Endothelial cell of umbilical vein (primary cell): ENCODE results near the gene TGIF1.

Experiments used
- EZH2 ChIP-seq: IDR thresholded peaks from 2 replicates; pipeline ENCODE4 v1.6.1; 2012; ENCODE audit warnings: borderline replicate concordance, low read depth, mild to moderate bottlenecking, moderate library complexity, low read length, inconsistent platforms; ENCODE audit not compliant: severe bottlenecking
- FOS ChIP-seq: IDR thresholded peaks from 2 replicates; pipeline ENCODE4 v1.6.1; 2011; ENCODE audit warnings: mild to moderate bottlenecking, low read length, moderate library complexity, borderline replicate concordance; ENCODE audit not compliant: insufficient read depth
- JUN ChIP-seq: IDR thresholded peaks from 2 replicates; pipeline ENCODE4 v1.6.1; 2011; ENCODE audit warnings: borderline replicate concordance, low read depth; ENCODE audit not compliant: insufficient read length, insufficient read depth
- MYC ChIP-seq: IDR thresholded peaks from one replicate; pipeline ENCODE4 v1.6.1; 2011; ENCODE audit warnings: mild to moderate bottlenecking, low read depth, low read length
- POLR2A ChIP-seq: IDR thresholded peaks from 2 replicates; pipeline ENCODE4 v1.6.1; 2012; ENCODE audit warnings: low read depth, mild to moderate bottlenecking, control low read depth, low read length
- POLR2AphosphoS5 ChIP-seq: IDR thresholded peaks from 2 replicates; pipeline ENCODE4 v1.6.1; 2012; ENCODE audit warnings: low read depth, mild to moderate bottlenecking, control low read depth, low read length, moderate library complexity; ENCODE audit not compliant: insufficient read depth
- TF ChIP-seq, protein P1 (sequence below), 2 donors: IDR thresholded peaks; 1 replicate in 1 of 2; 2 replicates in 1 of 2; pipeline ENCODE4 v1.5.1; 2011; ENCODE audit warnings: low read length in 2 of 2, mild to moderate bottlenecking in 2 of 2, moderate library complexity in 2 of 2, control low read depth in 1 of 2, inconsistent platforms in 1 of 2, low read depth in 1 of 2; ENCODE audit not compliant: insufficient read depth in 1 of 2; ENCODE audit errors: extremely low read depth in 1 of 2
- TF ChIP-seq, protein P2 (sequence below): IDR thresholded peaks from 2 replicates; pipeline ENCODE4 v1.6.1; 2011; ENCODE audit not compliant: insufficient read depth, insufficient read length

DNA sequence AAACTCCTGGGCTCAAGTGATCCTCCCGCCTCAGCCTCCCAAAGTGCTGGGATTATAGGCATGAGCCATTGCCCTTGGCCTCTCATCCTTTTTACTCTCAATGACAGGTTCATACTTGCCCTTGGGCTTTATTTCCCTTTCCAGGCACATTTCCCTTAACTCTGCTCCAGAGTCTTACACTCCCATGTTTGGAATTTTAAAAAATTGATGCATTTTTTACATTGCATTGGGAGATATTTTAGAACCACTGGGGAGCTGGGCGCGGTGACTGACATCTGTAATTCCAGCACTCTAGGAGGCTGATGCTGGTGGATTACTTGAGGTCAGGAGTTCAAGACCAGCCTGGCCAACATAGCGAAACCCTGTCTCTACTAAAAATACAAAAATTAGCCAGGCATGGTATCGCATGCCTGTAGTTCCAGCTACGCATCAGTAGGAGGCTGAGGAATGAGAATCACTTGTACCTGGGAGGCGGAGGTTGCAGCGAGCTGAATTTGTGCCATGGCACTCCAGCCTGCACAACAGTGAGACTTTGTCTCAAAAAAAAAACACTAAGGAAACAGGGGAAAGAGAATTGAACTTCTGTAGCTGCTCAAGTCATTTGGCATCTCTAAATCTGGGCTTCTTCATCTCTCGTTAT is 18.2 kb downstream of the TGIF1 start:
- TF ChIP-seq, protein P1, sequence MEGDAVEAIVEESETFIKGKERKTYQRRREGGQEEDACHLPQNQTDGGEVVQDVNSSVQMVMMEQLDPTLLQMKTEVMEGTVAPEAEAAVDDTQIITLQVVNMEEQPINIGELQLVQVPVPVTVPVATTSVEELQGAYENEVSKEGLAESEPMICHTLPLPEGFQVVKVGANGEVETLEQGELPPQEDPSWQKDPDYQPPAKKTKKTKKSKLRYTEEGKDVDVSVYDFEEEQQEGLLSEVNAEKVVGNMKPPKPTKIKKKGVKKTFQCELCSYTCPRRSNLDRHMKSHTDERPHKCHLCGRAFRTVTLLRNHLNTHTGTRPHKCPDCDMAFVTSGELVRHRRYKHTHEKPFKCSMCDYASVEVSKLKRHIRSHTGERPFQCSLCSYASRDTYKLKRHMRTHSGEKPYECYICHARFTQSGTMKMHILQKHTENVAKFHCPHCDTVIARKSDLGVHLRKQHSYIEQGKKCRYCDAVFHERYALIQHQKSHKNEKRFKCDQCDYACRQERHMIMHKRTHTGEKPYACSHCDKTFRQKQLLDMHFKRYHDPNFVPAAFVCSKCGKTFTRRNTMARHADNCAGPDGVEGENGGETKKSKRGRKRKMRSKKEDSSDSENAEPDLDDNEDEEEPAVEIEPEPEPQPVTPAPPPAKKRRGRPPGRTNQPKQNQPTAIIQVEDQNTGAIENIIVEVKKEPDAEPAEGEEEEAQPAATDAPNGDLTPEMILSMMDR (IDR thresholded peaks at IDR 0.05; ENCODE audit: extremely low read depth in 1 of 2, insufficient read depth in 1 of 2, low read depth in 1 of 2, low read length in 2 of 2), result no peak
- TF ChIP-seq POLR2A, result no peak
- no peak for TF ChIP-seq JUN
- no peak for TF ChIP-seq EZH2
- TF ChIP-seq MYC, result no peak
- TF ChIP-seq, protein P2, sequence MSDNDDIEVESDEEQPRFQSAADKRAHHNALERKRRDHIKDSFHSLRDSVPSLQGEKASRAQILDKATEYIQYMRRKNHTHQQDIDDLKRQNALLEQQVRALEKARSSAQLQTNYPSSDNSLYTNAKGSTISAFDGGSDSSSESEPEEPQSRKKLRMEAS, result no peak
- TF ChIP-seq FOS, result no peak
- TF ChIP-seq POLR2AphosphoS5, result no peak
